ENCODE measurements around the gene CYP3A4.

The CYP3A4 gene

DNA sequence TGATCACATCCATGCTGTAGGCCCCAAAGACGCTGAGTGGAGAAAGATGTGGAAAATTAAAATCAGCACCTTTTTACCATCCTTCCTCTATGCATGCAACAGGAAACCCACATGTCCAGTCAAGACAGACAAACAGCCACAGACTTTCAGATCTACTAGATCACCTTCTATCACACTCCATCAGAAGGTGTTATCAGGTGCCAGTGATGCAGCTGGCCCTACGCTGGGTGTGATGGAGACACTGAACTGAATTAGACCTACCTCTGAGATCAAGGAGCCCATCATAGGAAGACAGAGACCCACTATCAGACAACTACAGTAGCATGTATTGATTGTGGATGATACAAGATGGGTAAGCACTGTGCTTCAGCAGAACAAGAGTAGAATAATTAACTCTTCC lies 15.5 kb downstream of the CYP3A4 start:
- H3K27me3 ChIP-seq (ENCODE audit: control insufficient read depth, low read length) = peaks cover 8% of the 10 kb centered on the region
- H3K36me3 ChIP-seq (ENCODE audit: control insufficient read depth, low read length) = no peaks in the 10 kb centered on the region
- H3K9me3 ChIP-seq (ENCODE audit: control insufficient read depth, insufficient read depth, low read length) = no peaks in the 10 kb centered on the region
- no peaks in the 10 kb centered on the region for H4K20me1 ChIP-seq (ENCODE audit: control insufficient read depth, insufficient read depth, low read depth, low read length)
- no peaks in the 10 kb centered on the region for H3F3A ChIP-seq (ENCODE audit: control insufficient read depth, insufficient read depth)
- H3K4me1 ChIP-seq (ENCODE audit: control insufficient read depth, low read length) = peaks cover 11% of the 10 kb centered on the region
- H3K9me2 ChIP-seq (replicated peaks; ENCODE audit: control insufficient read depth, low read length) = no peaks in the 10 kb centered on the region
- no peak overlapping the region for H3K4me2 ChIP-seq (ENCODE audit: low read length)
- no peaks in the 10 kb centered on the region for H3K79me2 ChIP-seq (ENCODE audit: control insufficient read depth, low read length)
- H3K4me3 ChIP-seq (ENCODE audit: low read length) = no peak overlapping the region
- no peak overlapping the region for H3K27ac ChIP-seq (ENCODE audit: low read depth, low read length)
- TF ChIP-seq, protein P1, sequence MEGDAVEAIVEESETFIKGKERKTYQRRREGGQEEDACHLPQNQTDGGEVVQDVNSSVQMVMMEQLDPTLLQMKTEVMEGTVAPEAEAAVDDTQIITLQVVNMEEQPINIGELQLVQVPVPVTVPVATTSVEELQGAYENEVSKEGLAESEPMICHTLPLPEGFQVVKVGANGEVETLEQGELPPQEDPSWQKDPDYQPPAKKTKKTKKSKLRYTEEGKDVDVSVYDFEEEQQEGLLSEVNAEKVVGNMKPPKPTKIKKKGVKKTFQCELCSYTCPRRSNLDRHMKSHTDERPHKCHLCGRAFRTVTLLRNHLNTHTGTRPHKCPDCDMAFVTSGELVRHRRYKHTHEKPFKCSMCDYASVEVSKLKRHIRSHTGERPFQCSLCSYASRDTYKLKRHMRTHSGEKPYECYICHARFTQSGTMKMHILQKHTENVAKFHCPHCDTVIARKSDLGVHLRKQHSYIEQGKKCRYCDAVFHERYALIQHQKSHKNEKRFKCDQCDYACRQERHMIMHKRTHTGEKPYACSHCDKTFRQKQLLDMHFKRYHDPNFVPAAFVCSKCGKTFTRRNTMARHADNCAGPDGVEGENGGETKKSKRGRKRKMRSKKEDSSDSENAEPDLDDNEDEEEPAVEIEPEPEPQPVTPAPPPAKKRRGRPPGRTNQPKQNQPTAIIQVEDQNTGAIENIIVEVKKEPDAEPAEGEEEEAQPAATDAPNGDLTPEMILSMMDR (IDR thresholded peaks at IDR 0.05; ENCODE audit: low read depth, low read length, poor library complexity, severe bottlenecking) = no peak
- TF ChIP-seq EZH2phosphoT487 (IDR thresholded peaks at IDR 0.05; ENCODE audit: borderline replicate concordance, low read length) = no peak

DNA sequence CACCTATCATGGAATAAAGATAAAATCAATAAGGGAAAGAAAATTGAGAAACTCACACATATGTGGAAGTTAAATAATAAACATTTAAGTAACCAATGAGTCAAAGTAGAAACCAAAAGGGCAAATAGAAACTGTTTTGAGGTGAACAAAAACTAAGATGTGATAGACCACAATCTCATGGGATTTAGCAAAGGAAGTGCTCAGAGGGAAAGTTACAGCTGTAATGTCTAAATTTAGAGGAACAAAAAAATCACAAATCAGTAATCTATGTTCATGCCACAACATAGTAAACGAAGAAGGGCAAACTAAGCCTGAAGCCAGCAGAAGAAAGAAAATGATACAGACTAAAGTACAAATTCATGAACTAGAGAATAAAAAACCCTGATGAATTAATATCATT lies 16.3 kb downstream of the CYP3A4 start:
- Histone ChIP-seq H4K20me1 (ENCODE audit: control insufficient read depth, insufficient read depth, low read depth, low read length) (no peaks in the 10 kb centered on the region), H3K4me1 (ENCODE audit: control insufficient read depth, low read length) (peaks cover 11% of the 10 kb centered on the region), H3K9me2 (replicated peaks; ENCODE audit: control insufficient read depth, low read length) (no peaks in the 10 kb centered on the region), H3K9me3 (ENCODE audit: control insufficient read depth, insufficient read depth, low read length) (no peaks in the 10 kb centered on the region), H3K79me2 (ENCODE audit: control insufficient read depth, low read length) (no peaks in the 10 kb centered on the region), H3K4me3 (ENCODE audit: low read length) (no peak overlapping the region), H3K36me3 (ENCODE audit: control insufficient read depth, low read length) (no peaks in the 10 kb centered on the region), H3K27ac (ENCODE audit: low read depth, low read length) (no peak overlapping the region), H3F3A (ENCODE audit: control insufficient read depth, insufficient read depth) (no peaks in the 10 kb centered on the region), H3K4me2 (ENCODE audit: low read length) (peak overlapping the region; percentile 11), H3K27me3 (ENCODE audit: control insufficient read depth, low read length) (peaks cover 14% of the 10 kb centered on the region)
- TF ChIP-seq EZH2phosphoT487 (IDR thresholded peaks at IDR 0.05; ENCODE audit: borderline replicate concordance, low read length) = no peak
- TF ChIP-seq, protein P1 (IDR thresholded peaks at IDR 0.05; ENCODE audit: low read depth, low read length, poor library complexity, severe bottlenecking) = no peak

DNA sequence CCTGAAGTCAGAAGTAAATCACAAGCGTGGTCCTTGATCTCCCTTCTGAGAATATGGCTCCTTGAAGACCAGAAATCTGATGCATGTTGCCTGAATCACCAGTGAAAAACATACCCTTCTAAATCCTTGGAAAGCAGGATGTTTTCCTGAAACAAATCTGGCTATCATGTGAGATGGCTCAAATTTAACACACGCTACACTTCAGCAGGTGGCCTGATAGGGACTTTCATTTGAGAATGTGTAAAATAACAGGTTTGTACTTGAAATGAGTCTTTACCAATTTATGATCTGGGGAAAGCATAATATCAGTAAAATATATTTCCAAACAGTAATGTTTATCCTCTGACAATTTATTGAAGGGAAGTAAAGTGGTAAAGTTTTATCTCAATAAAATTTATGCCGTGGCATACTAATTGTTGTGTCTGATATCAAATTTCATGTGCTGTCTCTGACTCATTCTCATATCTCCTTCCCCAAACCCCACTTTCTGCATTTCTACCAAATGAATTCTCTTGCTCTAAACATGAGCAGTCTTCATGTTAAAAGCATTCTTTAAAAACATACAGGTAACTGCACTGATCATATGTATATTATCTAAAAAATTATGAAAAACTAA lies 17.4 kb downstream of the CYP3A4 start:
- H3K79me2 ChIP-seq (ENCODE audit: control insufficient read depth, low read length) = no peaks in the 10 kb centered on the region
- no peak for TF ChIP-seq EZH2phosphoT487 (IDR thresholded peaks at IDR 0.05; ENCODE audit: borderline replicate concordance, low read length)
- TF ChIP-seq, protein P1 (IDR thresholded peaks at IDR 0.05; ENCODE audit: low read depth, low read length, poor library complexity, severe bottlenecking) = no peak
- no peaks in the 10 kb centered on the region for H3F3A ChIP-seq (ENCODE audit: control insufficient read depth, insufficient read depth)
- no peaks in the 10 kb centered on the region for H3K36me3 ChIP-seq (ENCODE audit: control insufficient read depth, low read length)
- peaks cover 18% of the 10 kb centered on the region for H3K27me3 ChIP-seq (ENCODE audit: control insufficient read depth, low read length)
- H3K9me3 ChIP-seq (ENCODE audit: control insufficient read depth, insufficient read depth, low read length) = no peaks in the 10 kb centered on the region
- no peaks in the 10 kb centered on the region for H3K9me2 ChIP-seq (replicated peaks; ENCODE audit: control insufficient read depth, low read length)
- H3K4me2 ChIP-seq (ENCODE audit: low read length) = no peak overlapping the region
- peaks cover 11% of the 10 kb centered on the region for H3K4me1 ChIP-seq (ENCODE audit: control insufficient read depth, low read length)
- H3K4me3 ChIP-seq (ENCODE audit: low read length) = no peak overlapping the region
- H3K27ac ChIP-seq (ENCODE audit: low read depth, low read length) = no peak overlapping the region
- no peaks in the 10 kb centered on the region for H4K20me1 ChIP-seq (ENCODE audit: control insufficient read depth, insufficient read depth, low read depth, low read length)
